Activated CD8-positive, alpha-beta memory T cell treated with anti-CD3 and anti-CD28 coated beads for 36 hours (primary cell): ENCODE results near the gene EMC6. TPM values are rescaled to one million over a fixed set of nuclear protein-coding genes. Genes with fewer than 3 reads are reported as not detected.

Experiments used
- total RNA-seq, 2 experiments: library from RNA; stranded (reverse); gene quantifications; one replicate each; pipeline ENCODE4 v1.2.3, GENCODE V29; 2021

The EMC6 gene
- total RNA-seq, 2 experiments from 2014 or later, result 91.7 to 92.5 TPM

Other genes with a start within 250 kb of the EMC6 start
- not detected for gene OR1E2, start 235.0 kb upstream of the EMC6 start, total RNA-seq
- under 1 TPM in 1 of 2 experiments, not detected in 1; 0.36 TPM for gene SPATA22, start 197.0 kb upstream of the EMC6 start, total RNA-seq
- not detected for gene ASPA, start 192.8 kb upstream of the EMC6 start, total RNA-seq
- gene TRPV3, start 111.0 kb upstream of the EMC6 start, total RNA-seq, result under 1 TPM; 0.32 to 0.61 TPM
- 1 to 10 TPM; 2.8 to 3.2 TPM for gene TRPV1, start 59.4 kb upstream of the EMC6 start, total RNA-seq
- gene SHPK, start 32.6 kb upstream of the EMC6 start, total RNA-seq, result 10 to 100 TPM; 17.5 to 17.6 TPM
- 10 to 100 TPM; 29.4 to 31.2 TPM for gene CTNS, start 32.1 kb upstream of the EMC6 start, total RNA-seq
- 10 to 100 TPM; 22.4 to 23.5 TPM for gene TAX1BP3, start 234 bp upstream of the EMC6 start, total RNA-seq
- 10 to 100 TPM; 15.4 to 16.5 TPM for gene P2RX5, start 27.3 kb downstream of the EMC6 start, total RNA-seq
- 10 to 100 TPM; 17.1 to 18.4 TPM for gene HASPIN, start 55.1 kb downstream of the EMC6 start, total RNA-seq
- 10 to 100 TPM; 38.0 to 38.8 TPM for gene ITGAE, start 132.4 kb downstream of the EMC6 start, total RNA-seq
- 10 to 100 TPM; 43.8 to 45.4 TPM for gene NCBP3, start 177.4 kb downstream of the EMC6 start, total RNA-seq
- gene CAMKK1, start 224.2 kb downstream of the EMC6 start, total RNA-seq, result 1 to 10 TPM; 3.1 to 3.5 TPM
- not detected for gene P2RX1, start 247.7 kb downstream of the EMC6 start, total RNA-seq